Fibroblast of the aortic adventitia (primary cell): ENCODE results near the gene KXD1. TPM values are rescaled to one million over a fixed set of nuclear protein-coding genes. Genes with fewer than 3 reads are reported as not detected.

Source experiments
- DNase-seq: peaks from one replicate; pipeline ENCODE4 v3.0.0-alpha.2; 2010; ENCODE audit warnings: low read depth
- H3K4me3 ChIP-seq: 2 replicates; pipeline ENCODE4 v1.5.1; 2011; ENCODE audit warnings: low read depth, mild to moderate bottlenecking, control low read depth, low read length, moderate library complexity
- CTCF ChIP-seq: IDR thresholded peaks from 2 replicates; pipeline ENCODE4 v1.5.1; 2011; ENCODE audit warnings: mild to moderate bottlenecking, low read length, control low read depth, inconsistent platforms; ENCODE audit not compliant: insufficient read depth
- total RNA-seq: library from RNA; depleted of rRNA; stranded (reverse); fragments of >200 nt; gene quantifications from 2 replicates; pipeline ENCODE4 v1.2.3, GENCODE V29; 2012; ENCODE audit warnings: low replicate concordance

Gene KXD1
- total RNA-seq, 1 donor: 109 TPM

- H3K4me3 ChIP-seq: no peak overlapping the region
- no peak for DNase-seq
- no peak for TF ChIP-seq CTCF
Measured at GRCh38 chr19:18611327-18612050, 53.8 kb downstream of the KXD1 start.

- peak overlapping the region; percentile 60 for H3K4me3 ChIP-seq
- no peak for TF ChIP-seq CTCF
- DNase-seq: no peak
Measured at GRCh38 chr19:18612051-18612771, 54.5 kb downstream of the KXD1 start.

- H3K4me3 ChIP-seq: peak within 1 kb of the TSS; percentile 60
- TF ChIP-seq CTCF: no peak
- no peak for DNase-seq
Measured at GRCh38 chr19:18612772-18613588, 55.3 kb downstream of the KXD1 start, which contains the start of gene TMEM59L. TSS of gene TMEM59L (plus strand) at chr19:18612870. CDS start at chr19:18612959, 89 bp downstream.

- DNase-seq: no peak
- H3K4me3 ChIP-seq: no peak overlapping the region
- no peak for TF ChIP-seq CTCF
Measured at GRCh38 chr19:18613589-18614234, 56.0 kb downstream of the KXD1 start.

- H3K4me3 ChIP-seq: no peak overlapping the region
- DNase-seq: no peak
- no peak for TF ChIP-seq CTCF
Measured at GRCh38 chr19:18616023-18616422, 58.4 kb downstream of the KXD1 start.

GRCh38 chr19:18617562-18617961, 59.9 kb downstream of the KXD1 start:
- no peak for DNase-seq

More at GRCh38 chr19:18617562-18617961, 59.9 kb downstream of the KXD1 start:
- no peak for TF ChIP-seq CTCF
- H3K4me3 ChIP-seq: no peak overlapping the region
